Urinary bladder (tissue), 4 donors: ENCODE data around the gene MMP27. TPM values are rescaled to one million over a fixed set of nuclear protein-coding genes. Genes with fewer than 3 reads are reported as not detected.

ENCODE experiments used
- DNase-seq: peaks from one replicate; pipeline ENCODE4 v3.0.0-alpha.2; 2015; ENCODE audit errors: extremely low spot score
- H3K27ac ChIP-seq: one replicate; pipeline ENCODE4 v1.5.1; 2013; ENCODE audit warnings: low read depth, mild to moderate bottlenecking, moderate library complexity
- H3K36me3 ChIP-seq: one replicate; pipeline ENCODE4 v1.6.1; 2013; ENCODE audit warnings: mild to moderate bottlenecking, moderate library complexity; ENCODE audit not compliant: insufficient read depth
- H3K4me1 ChIP-seq: one replicate; pipeline ENCODE4 v1.6.1; 2013; ENCODE audit warnings: mild to moderate bottlenecking, moderate library complexity; ENCODE audit not compliant: insufficient read depth
- H3K4me3 ChIP-seq: one replicate; pipeline ENCODE4 v1.5.1; 2013; ENCODE audit warnings: low read depth, low read length
- WGBS: extraction: QIAGEN DNeasy Blood & Tissue Kit; methylation state at CpG from one replicate; pipeline ENCODE4 v1.1.7; 2013; 5-methylcytosine and 5-hydroxymethylcytosine counted together
- polyA plus RNA-seq: library from polyadenylated mRNA; stranded (reverse); fragments of 200-250 nt; gene quantifications from one replicate; pipeline ENCODE4 v1.2.3, GENCODE V29; 2013
- total RNA-seq: library from RNA; depleted of rRNA; stranded (reverse); fragments of >200 nt; gene quantifications from one replicate; pipeline ENCODE4 v1.2.3, GENCODE V29; 2014
- donor health status: healthy with polysubstance abuse.
- donor health status: healthy.

Gene MMP27
- total and polyA plus RNA-seq, 2 donors: 0.22 TPM; not detected in 1

DNA sequence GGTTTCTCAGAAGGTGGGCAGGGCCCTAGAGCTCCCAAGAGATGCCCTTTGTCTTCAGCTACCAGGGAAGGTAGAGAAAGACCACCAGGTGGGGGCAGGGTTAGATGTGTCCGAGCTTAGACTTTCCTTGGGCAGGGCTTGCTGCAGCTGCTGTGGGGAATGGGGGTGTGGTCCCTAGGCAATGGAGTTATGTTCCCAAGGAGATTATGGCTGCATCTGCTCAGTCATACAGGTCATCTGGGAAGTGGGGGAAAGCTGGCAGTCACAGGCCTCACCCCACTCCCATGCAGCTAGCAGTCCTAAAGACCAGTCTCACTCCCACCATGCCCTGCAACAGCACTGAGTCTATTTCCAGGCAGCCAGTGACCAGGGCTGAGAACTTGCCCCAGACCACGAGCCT lies 29.5 kb downstream of the MMP27 start:
- DNase-seq: no peak
- no peak overlapping the region for H3K27ac ChIP-seq
- H3K4me3 ChIP-seq: no peak overlapping the region
- H3K4me1 ChIP-seq: no peaks in the 10 kb centered on the region
- 68% methylated on average over 2 of the region's 2 CpGs for WGBS
- no peaks in the 10 kb centered on the region for H3K36me3 ChIP-seq

DNA sequence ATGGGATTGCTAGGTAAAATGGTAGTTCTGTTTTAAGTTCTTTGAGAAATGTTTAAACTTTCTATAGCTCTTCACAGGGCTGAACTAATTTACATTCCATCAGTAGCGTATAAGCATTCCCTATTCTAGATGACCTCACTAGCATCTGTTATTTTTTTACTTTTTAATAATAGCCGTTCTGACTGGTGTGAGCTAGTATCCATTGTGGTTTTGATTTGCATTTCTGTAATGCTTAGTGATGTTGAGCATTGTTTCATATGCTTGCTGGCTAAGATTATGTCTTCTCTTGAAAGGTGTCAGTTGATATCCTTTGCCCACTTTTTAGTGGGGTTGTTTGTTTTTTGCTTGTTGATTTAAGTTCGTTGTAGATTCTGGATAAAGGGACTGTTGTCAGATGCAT lies 35.9 kb downstream of the MMP27 start:
- no peaks in the 10 kb centered on the region for H3K4me1 ChIP-seq
- H3K36me3 ChIP-seq: no peaks in the 10 kb centered on the region
- 75% methylated on average over 3 of the region's 3 CpGs for WGBS
- DNase-seq: no peak
- no peak overlapping the region for H3K4me3 ChIP-seq
- H3K27ac ChIP-seq: no peak overlapping the region

- H3K27ac ChIP-seq: no peak overlapping the region
- 19% methylated on average over 4 of the region's 4 CpGs for WGBS
- H3K36me3 ChIP-seq: no peaks in the 10 kb centered on the region
- no peaks in the 10 kb centered on the region for H3K4me1 ChIP-seq
- no peak for DNase-seq
- no peak overlapping the region for H3K4me3 ChIP-seq
Observed at GRCh38 chr11:102666331-102666957, 39.1 kb downstream of the MMP27 start.

DNA sequence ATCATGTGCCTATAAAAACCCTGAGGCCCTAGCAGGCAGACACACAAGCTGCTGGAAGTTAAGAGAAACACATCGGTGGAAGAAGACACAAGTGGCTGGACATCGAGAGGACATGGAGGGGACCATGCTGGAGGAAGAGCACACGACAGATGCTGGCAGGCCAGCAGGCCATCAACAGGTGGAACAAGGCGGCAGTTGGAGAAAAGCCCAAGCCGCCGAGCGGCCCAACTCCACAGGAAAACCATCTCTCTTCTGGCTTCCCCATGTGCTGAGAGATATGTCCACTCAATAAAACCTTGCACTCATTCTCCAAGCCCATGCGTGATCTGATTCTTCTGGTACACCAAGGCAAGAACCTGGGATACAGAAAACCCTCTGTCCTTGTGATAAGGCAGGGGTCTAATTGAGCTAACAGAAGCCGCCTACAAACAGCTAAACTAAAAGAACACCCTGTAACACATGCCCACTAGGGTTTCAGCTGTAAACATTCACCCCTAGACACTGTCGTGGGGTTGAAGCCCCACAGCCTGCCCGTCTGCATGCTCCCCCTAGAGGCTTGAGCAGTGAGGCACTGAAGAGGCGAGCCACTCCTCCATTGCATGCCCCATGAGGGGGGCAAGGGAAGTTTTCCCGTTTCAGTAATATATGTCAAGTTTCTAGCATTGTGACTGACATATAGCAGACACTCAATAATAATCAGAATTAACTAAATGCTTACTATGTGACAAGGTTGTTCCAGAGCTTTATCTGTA lies 41.4 kb downstream of the MMP27 start:
- no peak for DNase-seq
- no peak overlapping the region for H3K4me3 ChIP-seq
- H3K4me1 ChIP-seq: no peaks in the 10 kb centered on the region
- H3K36me3 ChIP-seq: no peaks in the 10 kb centered on the region
- WGBS: 82% methylated on average over 13 of the region's 13 CpGs
- no peak overlapping the region for H3K27ac ChIP-seq

DNA sequence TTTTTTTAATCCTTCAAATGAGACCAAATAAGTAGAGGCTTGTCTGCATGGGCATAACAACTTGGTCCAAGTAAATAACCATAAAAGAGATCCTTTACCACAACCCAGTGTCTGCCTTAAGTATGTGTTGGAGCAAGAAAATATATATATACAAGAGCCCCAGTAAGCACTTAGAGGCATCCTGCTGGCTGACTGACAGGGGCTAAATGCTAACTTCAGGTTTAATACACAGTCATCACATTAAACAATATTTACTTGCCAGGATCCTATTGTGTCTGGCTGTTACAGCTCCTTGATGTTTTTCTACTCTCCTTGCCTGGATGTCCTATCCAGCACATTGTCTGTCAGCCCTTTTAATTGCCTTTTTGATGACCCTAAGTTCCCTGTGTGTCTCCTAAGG lies 43.0 kb downstream of the MMP27 start:
- no peaks in the 10 kb centered on the region for H3K4me1 ChIP-seq
- H3K4me3 ChIP-seq: no peak overlapping the region
- no peak overlapping the region for H3K27ac ChIP-seq
- H3K36me3 ChIP-seq: no peaks in the 10 kb centered on the region
- DNase-seq: no peak

DNA sequence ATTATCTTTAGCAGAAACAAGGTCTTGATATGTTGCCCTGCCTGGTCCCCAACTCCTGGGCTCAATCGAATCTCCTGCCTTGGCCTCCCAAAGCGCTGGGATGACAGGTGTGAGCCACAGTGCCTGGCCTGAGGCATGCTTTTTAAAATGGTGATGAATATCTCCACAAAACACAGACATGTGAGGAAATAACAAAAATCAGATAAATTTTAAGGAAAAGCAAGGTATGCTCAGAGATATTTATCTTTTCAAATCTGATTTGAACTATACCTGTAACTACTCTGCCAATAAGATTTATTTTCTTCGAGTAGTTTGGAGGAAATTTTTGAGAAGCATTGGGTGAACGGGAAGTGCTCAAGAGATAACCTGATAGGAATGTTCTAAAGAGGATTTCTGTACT lies 44.5 kb downstream of the MMP27 start:
- Histone ChIP-seq H3K4me3 (no peak overlapping the region), H3K27ac (no peak overlapping the region), H3K36me3 (no peaks in the 10 kb centered on the region), H3K4me1 (no peaks in the 10 kb centered on the region)
- no peak for DNase-seq
- 85% methylated on average over 4 of the region's 4 CpGs for WGBS

DNA sequence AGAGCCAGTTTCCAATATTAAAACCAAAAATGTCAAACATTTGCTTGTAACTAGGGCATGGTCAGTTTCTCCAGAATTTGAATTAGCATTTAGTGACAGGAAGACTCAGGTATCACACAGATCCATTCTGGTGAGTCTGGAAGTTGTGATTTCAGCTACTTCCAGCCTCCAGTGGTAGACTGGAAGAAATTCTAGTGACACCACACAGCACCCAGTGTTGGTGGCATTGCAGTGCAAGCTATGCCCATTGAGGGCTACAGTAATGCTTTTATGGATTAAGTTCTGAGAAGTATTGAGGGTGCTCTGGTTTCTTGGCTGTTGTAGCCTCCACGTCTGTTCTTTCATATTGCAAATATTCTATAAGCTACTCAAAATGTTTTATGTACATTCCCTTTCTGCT lies 49.0 kb downstream of the MMP27 start:
- no peaks in the 10 kb centered on the region for H3K36me3 ChIP-seq
- no peak for DNase-seq
- H3K4me1 ChIP-seq: no peaks in the 10 kb centered on the region
- WGBS: 65% methylated on average over 1 of the region's 1 CpG
- no peak overlapping the region for H3K4me3 ChIP-seq
- no peak overlapping the region for H3K27ac ChIP-seq

GRCh38 chr11:102655547-102655946 lies 50.0 kb downstream of the MMP27 start:
- no peak for DNase-seq
- Histone ChIP-seq H3K27ac (no peak overlapping the region), H3K4me1 (no peaks in the 10 kb centered on the region), H3K4me3 (no peak overlapping the region), H3K36me3 (no peaks in the 10 kb centered on the region)
- 57% methylated on average over 2 of the region's 2 CpGs for WGBS

DNA sequence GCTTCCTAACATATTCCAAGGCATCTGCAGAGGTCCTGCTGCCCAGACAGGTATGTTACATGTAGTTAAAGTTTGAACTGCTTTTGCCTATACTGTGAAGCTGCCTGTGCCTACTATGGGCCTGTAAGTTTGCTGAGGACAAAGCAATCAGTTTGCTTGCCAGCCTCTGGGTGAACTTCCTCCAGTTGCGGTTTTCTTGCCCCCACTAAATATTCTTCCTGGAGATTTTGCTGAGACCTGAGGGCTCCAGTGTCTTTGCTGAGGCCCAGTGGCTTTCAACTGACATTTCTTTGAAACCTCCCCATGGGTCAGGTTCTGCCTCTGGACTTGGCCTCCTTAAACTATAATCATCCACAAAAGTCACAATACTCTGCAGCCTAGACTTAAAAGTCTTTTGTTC lies 50.8 kb downstream of the MMP27 start:
- no peaks in the 10 kb centered on the region for H3K4me1 ChIP-seq
- DNase-seq: no peak
- H3K27ac ChIP-seq: no peak overlapping the region
- WGBS: 95% methylated on average over 1 of the region's 1 CpG
- H3K4me3 ChIP-seq: no peak overlapping the region
- H3K36me3 ChIP-seq: no peaks in the 10 kb centered on the region

- H3K4me3 ChIP-seq: no peak overlapping the region
- no peaks in the 10 kb centered on the region for H3K4me1 ChIP-seq
- 84% methylated on average over 16 of the region's 16 CpGs for WGBS
- no peaks in the 10 kb centered on the region for H3K36me3 ChIP-seq
- no peak overlapping the region for H3K27ac ChIP-seq
- DNase-seq: no peak
Observed at GRCh38 chr11:102653744-102654291, 51.8 kb downstream of the MMP27 start.

- Histone ChIP-seq H3K4me3 (no peak overlapping the region), H3K4me1 (no peaks in the 10 kb centered on the region), H3K27ac (no peak overlapping the region), H3K36me3 (no peaks in the 10 kb centered on the region)
- no peak for DNase-seq
Observed at GRCh38 chr11:102647430-102647829, 58.1 kb downstream of the MMP27 start.

GRCh38 chr11:102643941-102644340 lies 61.6 kb downstream of the MMP27 start:
- no peak overlapping the region for H3K4me3 ChIP-seq
- no peaks in the 10 kb centered on the region for H3K4me1 ChIP-seq
- 89% methylated on average over 4 of the region's 4 CpGs for WGBS
- no peak for DNase-seq
- H3K27ac ChIP-seq: no peak overlapping the region
- H3K36me3 ChIP-seq: no peaks in the 10 kb centered on the region
